Kidney glomerular epithelial cell (primary cell): Measurements from ENCODE around the gene PIK3R1.
"Not testable (repeated sequence)": the region's sequence is repeated elsewhere in the genome, so short reads cannot be mapped to it uniquely, and the experiment has no call there.

Experiments used
- DNase-seq: peaks from one replicate; lab custom pipeline; 2025; lab: John Stamatoyannopoulos, UW

PIK3R1 gene

GRCh38 chr5:68226546-68227073, 11.1 kb downstream of the PIK3R1 start:
- no peak for DNase-seq

- DNase-seq, result no peak
Observed at GRCh38 chr5:68227532-68228160, 12.1 kb downstream of the PIK3R1 start.

- DNase-seq, result no peak
Observed at GRCh38 chr5:68229416-68229815, 13.9 kb downstream of the PIK3R1 start.

- no peak for DNase-seq
Observed at GRCh38 chr5:68230285-68230684, 14.7 kb downstream of the PIK3R1 start.

DNA sequence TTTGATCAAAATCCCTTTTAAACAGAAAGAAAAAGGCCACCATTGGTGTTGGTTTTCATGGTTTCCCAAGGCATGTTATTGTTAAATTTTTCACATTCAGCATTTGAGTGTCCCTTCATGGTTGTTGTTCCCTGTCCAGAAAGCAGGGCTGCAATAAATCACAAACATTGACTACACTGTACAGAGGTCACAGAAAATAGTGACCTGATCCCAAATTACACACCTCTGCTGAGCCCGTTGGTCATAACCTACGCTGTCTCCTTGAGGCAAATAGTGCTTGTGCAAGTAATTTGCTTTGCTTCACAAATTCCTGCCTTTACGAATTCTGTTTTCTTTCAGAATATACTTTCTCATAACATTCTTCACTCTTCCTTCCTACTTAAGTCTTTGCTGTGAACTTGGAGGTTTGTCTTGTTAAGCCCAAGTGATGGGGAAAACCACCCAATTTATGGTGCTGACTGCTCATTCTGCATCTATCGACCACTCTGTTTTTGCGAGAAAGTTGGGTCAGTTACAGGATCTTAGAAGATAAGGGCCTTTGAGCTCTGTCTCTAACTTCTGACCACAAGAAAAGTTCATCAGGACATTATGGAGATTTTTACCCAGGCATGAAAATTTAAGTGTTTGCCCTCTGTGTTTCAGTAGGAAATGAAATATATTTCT, 16.0 kb downstream of the PIK3R1 start:
- DNase-seq, result no peak

- no peak for DNase-seq
Observed at GRCh38 chr5:68232277-68232676, 16.7 kb downstream of the PIK3R1 start.

- DNase-seq, result no peak
Observed at GRCh38 chr5:68233075-68233474, 17.5 kb downstream of the PIK3R1 start.

DNA sequence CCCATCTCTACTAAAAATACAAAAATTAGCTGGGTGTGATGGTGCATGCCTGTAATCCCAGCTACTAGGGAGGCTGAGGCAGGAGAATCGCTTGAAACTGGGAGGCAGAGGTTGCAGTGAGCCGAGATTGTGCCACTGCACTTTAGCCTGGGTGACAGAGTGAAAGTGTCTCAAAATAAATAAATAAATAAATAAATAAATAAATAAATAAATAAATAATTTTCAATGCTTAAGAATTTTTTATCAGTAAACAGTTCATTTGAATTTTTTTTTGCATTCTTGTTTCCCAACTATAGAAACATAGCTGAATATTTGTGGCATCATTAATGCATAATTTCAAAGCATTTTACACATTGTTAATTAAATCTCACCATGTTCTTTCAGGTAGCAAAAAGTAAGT, 19.7 kb downstream of the PIK3R1 start:
- DNase-seq, result not testable (repeated sequence)

DNA sequence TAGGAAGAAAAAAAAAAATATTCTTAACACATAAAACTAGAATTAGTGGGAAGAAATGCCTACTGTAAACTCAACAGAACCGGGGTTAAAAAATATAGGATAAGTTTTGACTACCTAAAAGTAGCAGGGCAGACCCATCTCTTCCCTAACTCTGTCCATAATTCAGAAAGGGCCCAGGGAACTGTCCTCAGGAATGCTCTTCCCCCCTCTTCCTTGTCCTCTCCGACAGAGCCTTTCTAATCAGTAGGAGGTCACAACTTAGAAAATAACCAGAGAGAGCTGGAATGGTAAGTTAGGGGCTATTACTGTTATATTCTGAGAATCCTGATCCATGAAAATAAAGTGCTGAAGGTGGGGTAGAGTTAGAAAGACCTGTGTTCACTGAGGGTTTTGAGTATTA, 22.2 kb downstream of the PIK3R1 start:
- DNase-seq, result no peak

DNA sequence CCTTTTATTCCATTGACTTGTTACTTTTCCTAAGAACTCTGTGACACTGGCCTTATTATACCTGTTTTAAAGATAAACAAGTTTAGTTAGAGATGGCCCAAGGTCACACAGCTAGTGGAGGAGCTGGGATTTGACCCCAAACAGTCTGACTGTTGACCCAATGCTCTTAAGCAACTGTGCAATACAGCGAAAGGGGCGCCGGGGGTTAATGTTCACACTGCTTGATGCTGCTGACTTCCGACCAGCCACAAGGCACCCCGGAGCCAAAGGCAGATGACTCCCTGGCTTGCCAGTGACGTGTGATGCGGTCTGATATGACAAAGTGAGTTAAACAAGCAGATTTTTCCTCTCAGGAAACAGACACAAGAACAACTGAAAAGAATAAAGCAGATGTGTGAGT, 23.9 kb downstream of the PIK3R1 start:
- peak; percentile 62 for DNase-seq

GRCh38 chr5:68240202-68240601, 24.6 kb downstream of the PIK3R1 start:
- no peak for DNase-seq

GRCh38 chr5:68240771-68241170, 25.2 kb downstream of the PIK3R1 start:
- no peak for DNase-seq

GRCh38 chr5:68242743-68243142, 27.2 kb downstream of the PIK3R1 start:
- peak; percentile 71 for DNase-seq

- DNase-seq, result no peak
Observed at GRCh38 chr5:68243251-68243650, 27.7 kb downstream of the PIK3R1 start.

DNA sequence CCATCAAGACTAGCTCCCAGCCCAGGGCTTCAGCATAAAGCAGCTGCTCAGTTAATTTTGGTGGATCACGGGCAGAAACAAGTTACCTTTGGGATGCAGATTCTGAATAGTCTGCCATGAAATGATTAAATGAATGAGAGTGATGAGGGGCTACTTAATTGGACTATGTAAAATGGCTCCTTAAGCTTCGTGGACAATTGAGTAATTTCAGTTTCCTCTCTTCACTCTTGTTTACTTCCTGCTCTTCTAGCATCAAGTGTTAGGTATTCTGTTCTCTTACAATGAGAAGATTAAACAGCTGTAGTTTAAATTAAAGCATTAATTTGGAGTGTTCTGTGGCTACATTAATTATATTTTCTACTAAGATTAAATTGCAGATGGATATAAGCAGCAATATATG, 28.1 kb downstream of the PIK3R1 start:
- no peak for DNase-seq

GRCh38 chr5:68245319-68245718, 29.8 kb downstream of the PIK3R1 start:
- DNase-seq, result peak; percentile 20

GRCh38 chr5:68246802-68247201, 31.2 kb downstream of the PIK3R1 start:
- no peak for DNase-seq

- DNase-seq, result no peak
Observed at GRCh38 chr5:68247627-68248026, 32.1 kb downstream of the PIK3R1 start.

GRCh38 chr5:68248896-68249295, 33.3 kb downstream of the PIK3R1 start:
- no peak for DNase-seq

GRCh38 chr5:68249520-68249919, 34.0 kb downstream of the PIK3R1 start:
- no peak for DNase-seq

DNA sequence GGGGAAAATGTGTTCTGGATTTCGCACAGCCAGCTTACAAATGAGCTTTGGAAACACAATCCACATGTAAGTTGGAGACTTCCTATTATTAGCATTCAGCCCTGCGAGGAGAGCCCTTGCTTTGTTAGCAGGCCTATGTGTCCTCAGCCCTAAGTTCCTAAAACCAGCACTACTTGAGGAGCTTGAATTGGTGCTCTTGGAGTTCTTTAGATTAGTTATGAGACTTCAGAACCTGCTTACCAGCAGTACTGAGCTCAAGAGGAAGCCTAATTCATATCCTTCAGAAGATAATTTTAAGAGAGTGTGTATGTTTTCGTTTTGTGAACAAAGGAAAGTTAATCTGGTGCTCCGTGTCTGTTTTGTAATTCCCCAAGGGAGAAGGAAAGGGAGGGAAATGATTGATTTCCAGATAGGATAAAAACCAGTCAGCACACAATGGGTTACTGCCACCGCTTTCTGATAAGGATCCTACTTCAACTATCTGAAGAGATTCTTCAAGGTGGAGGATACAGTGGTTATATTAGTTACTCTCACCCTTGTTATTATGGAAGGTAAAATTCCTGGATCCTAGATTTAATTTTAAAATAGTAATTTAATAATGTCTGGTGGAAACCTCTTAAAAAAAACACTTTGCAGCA, 35.2 kb downstream of the PIK3R1 start:
- DNase-seq, result no peak

GRCh38 chr5:68251386-68251785, 35.8 kb downstream of the PIK3R1 start:
- DNase-seq, result no peak

GRCh38 chr5:68251804-68252522, 36.4 kb downstream of the PIK3R1 start:
- no peak for DNase-seq
